ENCODE results near the gene GPR146.
"Not testable (repeated sequence)": the region's sequence is repeated elsewhere in the genome, so short reads cannot be mapped to it uniquely, and the experiment has no call there.

The GPR146 gene

GRCh38 chr7:1068013-1068412 is 23.7 kb downstream of the GPR146 start:
- H3K4me3 ChIP-seq (ENCODE audit: low read depth in 1 of 2, low read length in 2 of 2), result no peak overlapping the region
- no peak overlapping the region for H3K27ac ChIP-seq (ENCODE audit: low read length)
- peaks cover 0 to 16% of the 10 kb centered on the region in 2 donors for H3K4me1 ChIP-seq (ENCODE audit: control insufficient read depth in 1 of 2, insufficient read depth in 2 of 2, low read length in 2 of 2)
- no peaks in the 10 kb centered on the region for H3K36me3 ChIP-seq (ENCODE audit: control insufficient read depth in 1 of 2, insufficient read depth in 2 of 2, low read length in 2 of 2)
- no peaks in the 10 kb centered on the region for H3K27me3 ChIP-seq (ENCODE audit: low read depth, low read length)
- no peaks in the 10 kb centered on the region for H3K9me3 ChIP-seq (ENCODE audit: control insufficient read depth in 1 of 2, low read length in 2 of 2)

DNA sequence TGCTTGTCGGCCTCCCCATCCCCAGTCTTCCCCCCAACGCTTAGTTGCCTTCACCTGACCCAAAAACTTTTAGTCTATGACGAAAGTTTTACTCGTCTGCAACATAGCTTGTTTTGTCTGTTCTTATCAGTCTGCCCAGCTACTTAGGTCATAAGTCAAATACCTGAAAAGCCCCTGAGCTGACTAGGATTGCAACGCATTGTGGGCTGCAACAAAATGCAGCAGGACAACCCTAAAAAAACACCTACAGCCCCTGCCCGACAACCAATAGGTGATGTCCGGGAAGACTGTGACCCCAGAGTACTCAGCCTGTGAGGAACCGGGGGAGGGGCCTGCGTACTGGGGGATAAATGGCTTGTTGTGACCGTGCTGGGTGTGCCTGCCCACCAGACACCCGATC is 24.3 kb downstream of the GPR146 start:
- Histone ChIP-seq H3K36me3 (ENCODE audit: control insufficient read depth in 1 of 2, insufficient read depth in 2 of 2, low read length in 2 of 2) (no peaks in the 10 kb centered on the region), H3K27ac (ENCODE audit: low read length) (no peak overlapping the region), H3K27me3 (ENCODE audit: low read depth, low read length) (no peaks in the 10 kb centered on the region), H3K4me1 (ENCODE audit: control insufficient read depth in 1 of 2, insufficient read depth in 2 of 2, low read length in 2 of 2) (peaks cover 0 to 16% of the 10 kb centered on the region in 2 donors), H3K9me3 (ENCODE audit: control insufficient read depth in 1 of 2, low read length in 2 of 2) (no peaks in the 10 kb centered on the region), H3K4me3 (ENCODE audit: low read depth in 1 of 2, low read length in 2 of 2) (no peak overlapping the region)

DNA sequence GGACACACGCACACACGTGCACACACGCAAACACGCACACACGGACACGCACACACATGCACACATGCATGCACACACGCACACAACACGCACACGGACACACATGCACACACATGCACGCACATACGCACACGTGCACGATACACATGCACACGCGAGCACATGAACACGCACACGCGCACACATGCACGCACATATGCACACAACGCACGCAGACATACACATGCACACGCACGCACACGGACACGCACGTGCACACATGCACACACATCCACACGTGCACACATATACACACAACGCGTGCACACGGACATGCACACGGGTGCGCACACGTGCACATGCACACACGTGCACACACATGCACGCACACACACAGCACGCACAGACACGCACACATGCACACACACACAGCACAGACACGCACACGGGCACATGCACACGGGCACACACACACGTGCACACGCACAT is 26.2 kb downstream of the GPR146 start:
- H3K27me3 ChIP-seq (ENCODE audit: low read depth, low read length), result no peaks in the 10 kb centered on the region

GRCh38 chr7:1071731-1072254 is 27.4 kb downstream of the GPR146 start:
- H3K4me3 ChIP-seq (ENCODE audit: low read depth in 1 of 2, low read length in 2 of 2), result no peak overlapping the region
- H3K36me3 ChIP-seq (ENCODE audit: control insufficient read depth in 1 of 2, insufficient read depth in 2 of 2, low read length in 2 of 2), result no peaks in the 10 kb centered on the region
- H3K9me3 ChIP-seq (ENCODE audit: control insufficient read depth in 1 of 2, low read length in 2 of 2), result no peaks in the 10 kb centered on the region
- H3K4me1 ChIP-seq (ENCODE audit: control insufficient read depth in 1 of 2, insufficient read depth in 2 of 2, low read length in 2 of 2), result peaks cover 0 to 5% of the 10 kb centered on the region in 2 donors
- H3K27ac ChIP-seq (ENCODE audit: low read length), result no peak overlapping the region
- H3K27me3 ChIP-seq (ENCODE audit: low read depth, low read length), result no peaks in the 10 kb centered on the region

More for the DNA sequence above, 26.2 kb downstream of the GPR146 start:
- Histone ChIP-seq H3K27ac (ENCODE audit: low read length) (no peak overlapping the region), H3K9me3 (ENCODE audit: control insufficient read depth in 1 of 2, low read length in 2 of 2) (no peaks in the 10 kb centered on the region), H3K36me3 (ENCODE audit: control insufficient read depth in 1 of 2, insufficient read depth in 2 of 2, low read length in 2 of 2) (no peaks in the 10 kb centered on the region), H3K4me3 (ENCODE audit: low read depth in 1 of 2, low read length in 2 of 2) (no peak overlapping the region), H3K4me1 (ENCODE audit: control insufficient read depth in 1 of 2, insufficient read depth in 2 of 2, low read length in 2 of 2) (peaks cover 0 to 9% of the 10 kb centered on the region in 2 donors)

GRCh38 chr7:1073142-1073977 is 29.0 kb downstream of the GPR146 start:
- Histone ChIP-seq H3K27ac (ENCODE audit: low read length) (no peak overlapping the region), H3K9me3 (ENCODE audit: control insufficient read depth in 1 of 2, low read length in 2 of 2) (no peaks in the 10 kb centered on the region), H3K4me3 (ENCODE audit: low read depth in 1 of 2, low read length in 2 of 2) (peak overlapping the region; percentile 11 to 38), H3K27me3 (ENCODE audit: low read depth, low read length) (no peaks in the 10 kb centered on the region), H3K4me1 (ENCODE audit: control insufficient read depth in 1 of 2, insufficient read depth in 2 of 2, low read length in 2 of 2) (peaks cover 0 to 5% of the 10 kb centered on the region in 2 donors), H3K36me3 (ENCODE audit: control insufficient read depth in 1 of 2, insufficient read depth in 2 of 2, low read length in 2 of 2) (no peaks in the 10 kb centered on the region)

GRCh38 chr7:1074018-1074417 is 29.7 kb downstream of the GPR146 start:
- not testable (repeated sequence) for H3K4me1 ChIP-seq (ENCODE audit: control insufficient read depth in 1 of 2, insufficient read depth in 2 of 2, low read length in 2 of 2); H3K36me3 ChIP-seq (ENCODE audit: control insufficient read depth in 1 of 2, insufficient read depth in 2 of 2, low read length in 2 of 2); H3K9me3 ChIP-seq (ENCODE audit: control insufficient read depth in 1 of 2, low read length in 2 of 2); H3K4me3 ChIP-seq (ENCODE audit: low read depth in 1 of 2, low read length in 2 of 2); H3K27me3 ChIP-seq (ENCODE audit: low read depth, low read length); H3K27ac ChIP-seq (ENCODE audit: low read length)

DNA sequence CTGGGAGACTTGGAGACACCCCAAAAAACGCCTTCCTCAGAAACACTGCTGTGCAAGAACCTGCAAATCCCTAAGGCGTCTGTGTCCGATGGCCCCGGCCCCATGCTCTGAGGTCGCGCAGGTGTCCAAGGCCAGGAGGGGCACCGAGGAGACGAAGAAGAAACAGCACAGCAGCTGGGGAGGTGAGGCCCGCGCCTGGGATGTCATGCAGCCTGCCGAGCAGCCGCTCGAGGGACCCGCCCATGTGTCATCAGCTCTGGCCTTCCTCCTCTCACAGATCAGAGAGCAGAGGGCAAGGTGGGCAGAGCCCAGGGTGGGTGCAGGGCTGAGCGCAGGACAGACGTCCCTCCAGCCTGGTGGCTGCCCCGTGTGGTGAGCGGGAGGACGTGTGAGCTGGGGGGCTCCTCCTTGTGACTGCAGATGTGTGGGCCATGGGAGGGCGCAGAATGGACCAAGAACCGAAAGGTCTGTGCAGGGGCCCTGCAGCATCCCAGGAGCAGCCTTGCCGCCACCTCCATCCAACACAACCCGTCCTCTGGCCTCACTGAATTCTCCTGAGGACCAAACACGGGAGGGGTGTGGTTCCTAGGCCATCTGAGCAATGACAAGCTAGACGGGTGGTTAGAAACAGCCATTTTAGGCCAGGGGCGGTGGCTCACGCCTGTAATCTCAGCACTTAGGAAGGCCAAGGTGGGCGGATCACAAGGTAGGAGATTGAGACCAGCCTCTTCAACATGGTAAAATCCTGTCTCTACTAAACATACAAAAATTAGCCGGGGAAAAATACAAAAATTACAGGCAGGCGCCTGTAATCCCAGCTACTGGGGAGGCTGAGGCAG is 30.5 kb downstream of the GPR146 start:
- H3K4me3 ChIP-seq (ENCODE audit: low read depth in 1 of 2, low read length in 2 of 2), result no peak overlapping the region
- H3K27ac ChIP-seq (ENCODE audit: low read length), result no peak overlapping the region
- H3K4me1 ChIP-seq (ENCODE audit: control insufficient read depth in 1 of 2, insufficient read depth in 2 of 2, low read length in 2 of 2), result peaks cover 0 to 5% of the 10 kb centered on the region in 2 donors
- H3K36me3 ChIP-seq (ENCODE audit: control insufficient read depth in 1 of 2, insufficient read depth in 2 of 2, low read length in 2 of 2), result no peaks in the 10 kb centered on the region
- H3K9me3 ChIP-seq (ENCODE audit: control insufficient read depth in 1 of 2, low read length in 2 of 2), result no peaks in the 10 kb centered on the region
- no peaks in the 10 kb centered on the region for H3K27me3 ChIP-seq (ENCODE audit: low read depth, low read length)

- Histone ChIP-seq H3K9me3 (ENCODE audit: control insufficient read depth in 1 of 2, low read length in 2 of 2) (no peaks in the 10 kb centered on the region), H3K27ac (ENCODE audit: low read length) (no peak overlapping the region), H3K4me1 (ENCODE audit: control insufficient read depth in 1 of 2, insufficient read depth in 2 of 2, low read length in 2 of 2) (peaks cover 0 to 9% of the 10 kb centered on the region in 2 donors), H3K27me3 (ENCODE audit: low read depth, low read length) (no peaks in the 10 kb centered on the region), H3K36me3 (ENCODE audit: control insufficient read depth in 1 of 2, insufficient read depth in 2 of 2, low read length in 2 of 2) (no peaks in the 10 kb centered on the region), H3K4me3 (ENCODE audit: low read depth in 1 of 2, low read length in 2 of 2) (no peak overlapping the region)
Measured at GRCh38 chr7:1076184-1077072, 32.1 kb downstream of the GPR146 start.

DNA sequence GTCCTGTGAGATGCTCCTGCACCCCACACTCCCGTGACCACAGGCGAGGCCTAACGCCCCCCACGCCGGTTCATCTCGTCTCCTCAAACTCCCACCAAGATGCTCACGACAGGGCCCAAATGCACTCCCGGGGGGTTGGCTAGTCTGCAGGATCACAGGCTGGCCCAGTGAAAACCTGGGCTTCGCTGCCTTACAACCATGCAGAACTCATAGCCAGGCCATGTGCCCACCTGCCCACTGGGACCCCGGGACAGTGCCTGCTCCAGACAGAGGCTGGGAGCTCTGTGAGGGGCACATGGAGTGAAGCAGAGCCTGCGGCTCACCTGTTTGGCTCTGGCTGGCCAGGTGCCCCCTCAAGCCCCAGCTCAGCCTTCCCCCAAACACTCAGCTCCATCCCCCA is 34.2 kb downstream of the GPR146 start:
- H3K4me3 ChIP-seq (ENCODE audit: low read depth in 1 of 2, low read length in 2 of 2), result no peak overlapping the region
- H3K9me3 ChIP-seq (ENCODE audit: control insufficient read depth in 1 of 2, low read length in 2 of 2), result no peaks in the 10 kb centered on the region
- peaks cover 0 to 22% of the 10 kb centered on the region in 2 donors for H3K4me1 ChIP-seq (ENCODE audit: control insufficient read depth in 1 of 2, insufficient read depth in 2 of 2, low read length in 2 of 2)
- H3K27me3 ChIP-seq (ENCODE audit: low read depth, low read length), result no peaks in the 10 kb centered on the region
- no peak overlapping the region for H3K27ac ChIP-seq (ENCODE audit: low read length)
- H3K36me3 ChIP-seq (ENCODE audit: control insufficient read depth in 1 of 2, insufficient read depth in 2 of 2, low read length in 2 of 2), result no peaks in the 10 kb centered on the region

DNA sequence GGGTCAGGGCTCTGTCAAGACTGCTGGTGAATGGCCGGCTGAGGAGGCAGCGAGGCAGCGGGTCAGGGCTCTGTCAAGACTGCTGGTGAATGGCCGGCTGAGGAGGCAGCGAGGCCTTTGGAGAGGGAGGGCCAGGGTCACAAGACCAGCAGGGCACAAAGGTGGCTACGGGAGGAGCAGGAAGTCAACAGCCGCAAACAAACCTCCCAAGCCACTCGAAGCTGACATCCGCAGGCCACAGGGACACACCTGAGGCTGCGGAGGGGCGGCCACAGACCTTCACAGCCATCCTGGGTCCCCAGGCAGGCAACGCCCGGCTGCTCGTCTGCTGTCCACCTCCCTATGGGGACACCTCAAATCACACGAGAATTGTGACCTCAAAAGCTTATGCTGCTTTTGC is 34.6 kb downstream of the GPR146 start:
- Histone ChIP-seq H3K27me3 (ENCODE audit: low read depth, low read length) (no peaks in the 10 kb centered on the region), H3K4me1 (ENCODE audit: control insufficient read depth in 1 of 2, insufficient read depth in 2 of 2, low read length in 2 of 2) (peaks cover 0 to 22% of the 10 kb centered on the region in 2 donors), H3K27ac (ENCODE audit: low read length) (no peak overlapping the region)

More for the DNA sequence above, 34.6 kb downstream of the GPR146 start:
- Histone ChIP-seq H3K9me3 (ENCODE audit: control insufficient read depth in 1 of 2, low read length in 2 of 2) (no peaks in the 10 kb centered on the region), H3K4me3 (ENCODE audit: low read depth in 1 of 2, low read length in 2 of 2) (no peak overlapping the region), H3K36me3 (ENCODE audit: control insufficient read depth in 1 of 2, insufficient read depth in 2 of 2, low read length in 2 of 2) (no peaks in the 10 kb centered on the region)

Data from muscle layer of duodenum (tissue), 2 donors.